Stomach (tissue), 9 donors: ENCODE results near the gene VSNL1. TPM values are rescaled to one million over a fixed set of nuclear protein-coding genes. Genes with fewer than 3 reads are reported as not detected.

Source experiments
- DNase-seq, 2 donors: peaks; one replicate each; pipeline versions ENCODE4 v3.0.0 to v3.0.0-alpha.2; 2013 to 2019
- H3K27ac ChIP-seq, 5 donors: fragments of 200-600 bp in 4 of 5; sonication (generic) in 4 of 5; one replicate each; pipeline ENCODE4 v1.5.1; 2013 to 2019; ENCODE audit warnings: mild to moderate bottlenecking in 1 of 5, moderate library complexity in 1 of 5
- H3K27me3 ChIP-seq, 3 donors: fragments of 200-600 bp; sonication (generic); one replicate each; pipeline ENCODE4 v1.5.1; 2017 to 2019; ENCODE audit warnings: mixed run types in 1 of 3
- H3K36me3 ChIP-seq, 4 donors: fragments of 200-600 bp; sonication (generic); 1 replicate in 3 of 4; 2 replicates in 1 of 4; pipeline ENCODE4 v1.5.1; 2016 to 2019
- H3K4me1 ChIP-seq, 4 donors: fragments of 200-600 bp; sonication (generic); one replicate each; pipeline ENCODE4 v1.5.1; 2016 to 2019
- H3K4me3 ChIP-seq, 4 donors: fragments of 200-600 bp; sonication (generic) in 3 of 4; one replicate each; pipeline ENCODE4 v1.5.1; 2016 to 2019; ENCODE audit warnings: mild to moderate bottlenecking in 1 of 4
- H3K9me3 ChIP-seq, 4 donors: fragments of 200-600 bp; sonication (generic); one replicate each; pipeline ENCODE4 v1.5.1; 2016 to 2019
- EP300 ChIP-seq: sonication (generic); formaldehyde crosslinking; IDR thresholded peaks from one replicate; pipeline ENCODE4 v1.6.1; 2017; ENCODE audit warnings: antibody characterized with exemption
- POLR2A ChIP-seq, 4 donors: fragments of 450-650 bp; IDR thresholded peaks; one replicate each; pipeline ENCODE4 v1.6.1; 2016; ENCODE audit warnings: antibody characterized with exemption in 4 of 4, control low read depth in 2 of 4, mild to moderate bottlenecking in 1 of 4, moderate library complexity in 1 of 4
- POLR2AphosphoS5 ChIP-seq, 3 donors: sonication (generic); formaldehyde crosslinking; IDR thresholded peaks; one replicate each; pipeline ENCODE4 v1.6.1; 2016; ENCODE audit warnings: antibody characterized with exemption in 3 of 3
- WGBS, 5 donors: extraction: QIAGEN DNeasy Blood & Tissue Kit in 3 of 5; methylation state at CpG; one replicate each; pipeline versions ENCODE4 v1.1.5 to v1.1.7; 2013 to 2018; 5-methylcytosine and 5-hydroxymethylcytosine counted together
- intact Hi-C: fragments of 100-400 bp; cut with DNase I; formaldehyde crosslinking; loops from one replicate; pipeline ENCODE4 v1.15.1; 2023; ENCODE audit warnings: low total_unique reads
- polyA plus RNA-seq, 3 donors: library from polyadenylated mRNA; stranded (reverse); fragments of 200-250 nt; gene quantifications; one replicate each; pipeline ENCODE4 v1.2.3, GENCODE V29; 2013
- total RNA-seq, 5 donors: library from RNA; depleted of rRNA; stranded (reverse); fragments of >200 nt; gene quantifications; one replicate each; pipeline versions ENCODE4 v1.1.0 to v1.2.3, GENCODE V29; 2014 to 2016
- TF ChIP-seq, protein P1 (sequence below), 7 experiments: fragments of 450-650 bp in 4 of 7; fragments of 200-600 bp in 3 of 7; sonication (generic) in 3 of 7; IDR thresholded peaks; one replicate each; pipeline ENCODE4 v1.5.1; 2016 to 2019; ENCODE audit warnings: antibody characterized with exemption in 7 of 7, control low read depth in 2 of 7, mild to moderate bottlenecking in 1 of 7
- donor health status: healthy with polysubstance abuse.
- donor health status: Bipolar disorder and iron deficiency.
- donor health status: healthy.

Gene VSNL1
- total and polyA plus RNA-seq, 8 donors, result 0.44 to 21.9 (median 11.0) TPM; not detected in 4

DNA sequence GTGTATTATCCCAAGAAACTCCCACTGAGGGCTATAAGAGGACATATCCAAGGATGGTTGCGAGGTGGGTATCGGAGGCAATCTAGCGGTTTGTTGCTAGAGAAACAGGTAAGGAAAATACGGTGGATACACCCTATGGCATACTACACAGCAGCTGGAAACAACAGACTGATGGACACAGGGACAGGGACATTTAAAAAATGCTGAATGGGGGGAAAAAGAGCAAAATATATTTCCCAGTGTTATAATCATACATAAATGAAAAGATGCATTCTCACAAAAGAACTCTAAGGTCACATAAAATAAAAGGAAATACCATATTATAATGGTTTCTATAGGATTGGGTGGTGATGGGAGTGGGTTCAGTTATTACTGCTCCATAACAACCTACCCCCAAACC lies 117.3 kb downstream of the VSNL1 start:
- Histone ChIP-seq H3K36me3 (peaks cover 0 to 21% (median 12%) of the 10 kb centered on the region in 4 donors), H3K4me1 (no peaks in the 10 kb centered on the region), H3K9me3 (no peaks in the 10 kb centered on the region), H3K27me3 (no peaks in the 10 kb centered on the region), H3K27ac (no peak overlapping the region), H3K4me3 (no peak overlapping the region)
- intact Hi-C loops, result no loop called here
- no peak for TF ChIP-seq EP300
- DNase-seq, result no peak
- 93 to 99% (median 97%) methylated on average over 4 of the region's 4 CpGs for WGBS, 5 donors

DNA sequence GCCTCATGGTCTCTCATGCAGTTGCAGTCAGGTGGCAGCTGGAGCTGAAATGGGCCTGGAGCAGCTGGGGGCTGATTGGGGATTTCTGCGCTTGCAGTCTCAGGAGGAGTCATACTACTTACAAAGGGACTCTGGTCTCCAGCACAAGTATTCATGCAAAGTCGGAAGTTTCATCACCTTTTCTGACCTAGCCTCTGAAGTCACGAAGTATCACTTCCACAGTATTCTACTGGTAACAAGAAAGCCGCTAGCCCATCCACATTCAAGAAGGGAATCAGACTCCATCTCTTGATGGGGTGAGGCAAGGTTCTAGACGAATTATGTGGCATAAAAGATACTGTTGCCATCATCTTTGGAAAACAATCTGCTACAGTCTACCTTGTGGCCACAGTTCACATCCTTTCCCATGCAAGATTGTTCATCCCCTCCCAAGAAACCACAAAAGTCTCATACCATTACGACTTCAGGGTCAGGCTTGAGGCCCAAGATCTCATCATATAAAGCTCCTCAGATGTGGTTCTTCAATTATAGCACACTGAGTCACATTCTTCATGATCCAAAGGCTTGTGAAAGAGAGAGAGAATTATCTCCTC lies 117.9 kb downstream of the VSNL1 start:
- Histone ChIP-seq H3K4me1 (no peaks in the 10 kb centered on the region), H3K4me3 (no peak overlapping the region), H3K27ac (no peak overlapping the region), H3K27me3 (no peaks in the 10 kb centered on the region), H3K9me3 (no peaks in the 10 kb centered on the region), H3K36me3 (peaks cover 0 to 21% (median 12%) of the 10 kb centered on the region in 4 donors)
- WGBS, 5 donors, result 82 to 92% (median 91%) methylated on average over 6 of the region's 6 CpGs
- TF ChIP-seq, protein P1, sequence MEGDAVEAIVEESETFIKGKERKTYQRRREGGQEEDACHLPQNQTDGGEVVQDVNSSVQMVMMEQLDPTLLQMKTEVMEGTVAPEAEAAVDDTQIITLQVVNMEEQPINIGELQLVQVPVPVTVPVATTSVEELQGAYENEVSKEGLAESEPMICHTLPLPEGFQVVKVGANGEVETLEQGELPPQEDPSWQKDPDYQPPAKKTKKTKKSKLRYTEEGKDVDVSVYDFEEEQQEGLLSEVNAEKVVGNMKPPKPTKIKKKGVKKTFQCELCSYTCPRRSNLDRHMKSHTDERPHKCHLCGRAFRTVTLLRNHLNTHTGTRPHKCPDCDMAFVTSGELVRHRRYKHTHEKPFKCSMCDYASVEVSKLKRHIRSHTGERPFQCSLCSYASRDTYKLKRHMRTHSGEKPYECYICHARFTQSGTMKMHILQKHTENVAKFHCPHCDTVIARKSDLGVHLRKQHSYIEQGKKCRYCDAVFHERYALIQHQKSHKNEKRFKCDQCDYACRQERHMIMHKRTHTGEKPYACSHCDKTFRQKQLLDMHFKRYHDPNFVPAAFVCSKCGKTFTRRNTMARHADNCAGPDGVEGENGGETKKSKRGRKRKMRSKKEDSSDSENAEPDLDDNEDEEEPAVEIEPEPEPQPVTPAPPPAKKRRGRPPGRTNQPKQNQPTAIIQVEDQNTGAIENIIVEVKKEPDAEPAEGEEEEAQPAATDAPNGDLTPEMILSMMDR (IDR thresholded peaks at IDR 0.05), result no peak
- TF ChIP-seq EP300 (no peak), POLR2A (IDR thresholded peaks at IDR 0.05) (no peak), POLR2AphosphoS5 (IDR thresholded peaks at IDR 0.05) (no peak)
- intact Hi-C loops, result no loop called here
- no peak for DNase-seq

DNA sequence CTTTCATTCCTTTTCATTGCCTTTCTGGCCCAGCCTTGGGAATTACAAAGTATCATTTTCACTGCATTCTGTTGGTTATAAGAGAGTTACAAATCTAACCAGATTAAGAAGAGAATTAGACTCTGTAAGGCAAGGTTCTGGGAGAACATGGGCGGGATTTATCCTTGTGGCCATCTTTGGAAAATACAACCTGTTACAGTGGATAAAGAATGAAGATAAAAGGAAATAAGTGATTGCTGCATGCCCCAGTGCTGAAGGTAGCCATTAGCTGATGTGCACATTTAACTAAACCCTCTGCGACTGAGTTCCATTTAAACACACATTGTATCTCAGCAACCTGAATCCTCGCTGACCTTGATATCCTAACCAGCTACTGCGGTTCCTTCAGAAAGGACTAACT lies 119.7 kb downstream of the VSNL1 start:
- Histone ChIP-seq H3K36me3 (peaks cover 0 to 33% (median 22%) of the 10 kb centered on the region in 4 donors), H3K9me3 (no peaks in the 10 kb centered on the region), H3K27ac (no peak overlapping the region), H3K27me3 (no peaks in the 10 kb centered on the region), H3K4me3 (no peak overlapping the region), H3K4me1 (no peaks in the 10 kb centered on the region)
- no peak for DNase-seq
- WGBS, 5 donors, result 68 to 92% (median 91%) methylated on average over 4 of the region's 4 CpGs
- intact Hi-C loops, result no loop called here
- TF ChIP-seq, protein P1 (IDR thresholded peaks at IDR 0.05), result no peak
- TF ChIP-seq POLR2AphosphoS5 (IDR thresholded peaks at IDR 0.05) (no peak), EP300 (no peak), POLR2A (IDR thresholded peaks at IDR 0.05) (no peak)

DNA sequence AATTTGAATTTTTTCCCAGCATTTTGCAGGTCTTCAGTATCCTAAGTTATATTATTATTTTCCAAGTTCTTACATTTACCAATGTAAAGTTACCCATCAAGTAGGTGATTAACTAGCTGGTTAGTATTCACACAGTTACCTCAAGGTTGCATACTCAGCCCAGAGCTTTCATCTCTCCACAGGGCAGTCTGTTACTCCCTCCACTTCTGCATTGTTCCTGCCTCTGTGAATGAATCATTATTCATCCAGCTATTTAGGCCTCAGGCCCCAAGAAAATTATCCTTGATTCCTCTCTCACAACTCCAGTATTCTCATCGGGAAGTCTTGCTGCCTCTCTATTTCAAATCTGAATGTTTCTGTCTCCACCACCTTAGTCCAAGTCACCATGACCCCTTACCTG lies 121.0 kb downstream of the VSNL1 start:
- WGBS, 5 donors, result 92 to 97% (median 95%) methylated on average over 1 of the region's 1 CpG
- no peak overlapping the region for H3K4me3 ChIP-seq
- no peak for DNase-seq
- no peaks in the 10 kb centered on the region for H3K4me1 ChIP-seq
- TF ChIP-seq, protein P1 (IDR thresholded peaks at IDR 0.05), result no peak
- TF ChIP-seq POLR2A (IDR thresholded peaks at IDR 0.05) (no peak), POLR2AphosphoS5 (IDR thresholded peaks at IDR 0.05) (no peak), EP300 (no peak)
- peaks cover 0 to 46% (median 34%) of the 10 kb centered on the region in 4 donors for H3K36me3 ChIP-seq
- intact Hi-C loops, result no loop called here
- H3K27me3 ChIP-seq, result no peaks in the 10 kb centered on the region
- H3K27ac ChIP-seq, result no peak overlapping the region
- no peaks in the 10 kb centered on the region for H3K9me3 ChIP-seq

DNA sequence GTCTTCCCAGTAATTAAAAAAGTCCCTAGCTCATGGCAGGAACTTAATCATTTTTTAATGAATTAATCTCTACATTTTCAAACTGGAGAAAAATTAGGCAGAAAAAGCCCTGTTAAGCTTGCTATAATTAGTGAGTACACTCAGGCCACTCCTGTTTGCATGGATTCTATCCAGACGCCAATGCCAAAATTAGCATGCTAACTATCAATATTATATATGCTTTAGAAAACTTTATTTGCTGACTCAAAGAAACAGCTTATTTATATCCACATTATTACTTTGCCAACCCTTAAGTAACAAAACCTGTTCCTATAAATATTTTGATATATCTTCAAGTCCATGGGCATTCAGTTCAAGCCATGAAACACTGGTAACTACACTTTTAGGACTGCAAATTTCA lies 122.2 kb downstream of the VSNL1 start:
- Histone ChIP-seq H3K9me3 (no peaks in the 10 kb centered on the region), H3K4me3 (no peak overlapping the region), H3K27ac (no peak overlapping the region), H3K27me3 (no peaks in the 10 kb centered on the region), H3K36me3 (peaks cover 0 to 56% (median 44%) of the 10 kb centered on the region in 4 donors), H3K4me1 (no peaks in the 10 kb centered on the region)
- intact Hi-C loops, result no loop called here
- WGBS, 5 donors, result 34 to 70% (median 39%) methylated on average over 1 of the region's 1 CpG
- TF ChIP-seq, protein P1 (IDR thresholded peaks at IDR 0.05), result no peak
- TF ChIP-seq POLR2AphosphoS5 (IDR thresholded peaks at IDR 0.05) (no peak), EP300 (no peak), POLR2A (IDR thresholded peaks at IDR 0.05) (no peak)
- no peak for DNase-seq
